Epidermal melanocyte (primary cell): ENCODE measurements around the gene CDH4.

Source experiments
- DNase-seq: peaks from one replicate; pipeline ENCODE4 v3.0.0; 2011; ENCODE audit warnings: low spot score; ENCODE audit not compliant: insufficient read length

The CDH4 gene

GRCh38 chr20:61684583-61685235 is 432.6 kb downstream of the CDH4 start:
- DNase-seq = no peak

GRCh38 chr20:61685462-61685861 is 433.4 kb downstream of the CDH4 start:
- DNase-seq = no peak

- DNase-seq = no peak
Measured at GRCh38 chr20:61686051-61686936, 434.2 kb downstream of the CDH4 start.

GRCh38 chr20:61688411-61688810 is 436.4 kb downstream of the CDH4 start:
- DNase-seq = no peak

GRCh38 chr20:61690150-61690549 is 438.1 kb downstream of the CDH4 start:
- DNase-seq = no peak

GRCh38 chr20:61690993-61691838 is 439.2 kb downstream of the CDH4 start:
- no peak for DNase-seq

GRCh38 chr20:61691978-61692377 is 439.9 kb downstream of the CDH4 start:
- no peak for DNase-seq

GRCh38 chr20:61692479-61692878 is 440.4 kb downstream of the CDH4 start:
- DNase-seq = no peak

GRCh38 chr20:61693055-61693600 is 441.1 kb downstream of the CDH4 start:
- no peak for DNase-seq

GRCh38 chr20:61694682-61695081 is 442.6 kb downstream of the CDH4 start:
- DNase-seq = no peak

GRCh38 chr20:61695741-61696140 is 443.7 kb downstream of the CDH4 start:
- no peak for DNase-seq

- DNase-seq = no peak
Measured at GRCh38 chr20:61696181-61696735, 444.2 kb downstream of the CDH4 start.

GRCh38 chr20:61697666-61698597 is 445.9 kb downstream of the CDH4 start:
- no peak for DNase-seq

- DNase-seq = no peak
Measured at GRCh38 chr20:61698598-61699494, 446.8 kb downstream of the CDH4 start.

GRCh38 chr20:61699495-61700374 is 447.7 kb downstream of the CDH4 start:
- DNase-seq = no peak

GRCh38 chr20:61700595-61701140 is 448.6 kb downstream of the CDH4 start:
- DNase-seq = no peak

GRCh38 chr20:61701401-61701800 is 449.3 kb downstream of the CDH4 start:
- DNase-seq = no peak

- no peak for DNase-seq
Measured at GRCh38 chr20:61701802-61702201, 449.7 kb downstream of the CDH4 start.
